GM21723 (cell line): ENCODE measurements around the gene UBE2G1.
"Not testable (repeated sequence)": the region's sequence is repeated elsewhere in the genome, so short reads cannot be mapped to it uniquely, and the experiment has no call there.

Experiments
- ATAC-seq: cut with Tn5 transposase; IDR thresholded peaks from one replicate; pipeline ENCODE4 v1.9.1; 2021; ENCODE audit warnings: mild to moderate bottlenecking, moderate library complexity; ENCODE audit not compliant: unreplicated experiment

UBE2G1 gene, protein sequence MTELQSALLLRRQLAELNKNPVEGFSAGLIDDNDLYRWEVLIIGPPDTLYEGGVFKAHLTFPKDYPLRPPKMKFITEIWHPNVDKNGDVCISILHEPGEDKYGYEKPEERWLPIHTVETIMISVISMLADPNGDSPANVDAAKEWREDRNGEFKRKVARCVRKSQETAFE

DNA sequence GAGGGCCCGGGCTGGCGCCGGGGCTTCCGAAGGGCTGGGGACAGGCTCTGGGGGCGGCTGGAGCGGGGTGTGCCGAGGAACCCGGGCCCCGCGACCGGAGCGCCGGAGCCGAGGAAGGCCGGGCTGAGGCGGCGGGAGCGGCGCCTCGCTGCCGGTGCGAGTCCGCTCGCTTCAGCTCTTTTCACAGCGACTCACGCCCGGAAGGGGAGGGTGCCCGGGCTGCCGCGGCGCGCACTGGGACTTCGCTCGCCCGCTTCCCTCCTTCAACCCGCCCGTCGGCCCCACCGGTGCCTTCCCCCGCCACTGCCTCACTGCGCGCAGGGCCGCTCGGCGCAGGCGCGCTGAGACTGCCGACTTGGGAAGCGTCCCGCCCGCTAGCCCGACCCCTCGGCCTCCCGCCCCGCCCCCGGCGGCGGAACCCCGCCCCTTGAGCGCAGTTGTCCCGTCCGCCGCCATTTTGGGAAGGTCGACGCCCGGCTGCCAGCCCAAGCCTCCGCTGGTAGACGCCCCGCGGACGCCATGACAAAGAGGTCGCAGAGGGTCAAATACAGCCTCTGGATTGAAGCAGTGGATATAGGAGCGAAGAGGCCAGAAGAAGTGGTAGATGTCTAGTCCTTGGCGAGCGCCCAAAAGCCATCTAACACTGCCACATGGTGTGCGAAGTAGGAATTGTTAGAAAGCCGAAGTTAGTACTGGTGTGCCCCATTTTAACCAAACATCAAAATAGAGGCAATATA lies at the start of gene UBE2G1:
Gene UBE2G1 (minus strand): TSS at position 349 of the 737 bp plus-strand sequence. CDS start 359 bp downstream, outside the sequence.
- peak; percentile 65 for ATAC-seq

- no peak for ATAC-seq
Measured at GRCh38 chr17:4412933-4413831, 46.7 kb upstream of the UBE2G1 start.

DNA sequence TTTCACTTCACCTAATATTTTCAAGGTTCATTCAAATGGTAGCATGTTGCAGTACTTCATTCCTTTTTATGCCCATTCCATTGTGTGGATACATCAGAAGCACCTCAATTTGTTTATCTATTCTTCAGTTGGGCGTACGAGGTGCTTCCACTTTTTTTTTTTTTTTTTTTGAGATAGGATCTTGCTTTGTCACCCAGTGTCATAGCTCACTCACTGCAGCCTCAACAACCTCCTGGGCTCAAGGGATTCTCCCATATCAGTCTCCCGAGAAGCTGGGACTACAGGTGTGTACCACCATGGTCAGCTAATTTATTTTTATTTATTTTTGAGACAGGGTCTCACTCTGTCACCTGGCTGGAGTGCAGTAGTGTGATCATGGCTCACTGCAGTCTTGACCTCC lies 44.7 kb upstream of the UBE2G1 start:
- ATAC-seq, result no peak

GRCh38 chr17:4409659-4410058 lies 43.2 kb upstream of the UBE2G1 start:
- no peak for ATAC-seq

DNA sequence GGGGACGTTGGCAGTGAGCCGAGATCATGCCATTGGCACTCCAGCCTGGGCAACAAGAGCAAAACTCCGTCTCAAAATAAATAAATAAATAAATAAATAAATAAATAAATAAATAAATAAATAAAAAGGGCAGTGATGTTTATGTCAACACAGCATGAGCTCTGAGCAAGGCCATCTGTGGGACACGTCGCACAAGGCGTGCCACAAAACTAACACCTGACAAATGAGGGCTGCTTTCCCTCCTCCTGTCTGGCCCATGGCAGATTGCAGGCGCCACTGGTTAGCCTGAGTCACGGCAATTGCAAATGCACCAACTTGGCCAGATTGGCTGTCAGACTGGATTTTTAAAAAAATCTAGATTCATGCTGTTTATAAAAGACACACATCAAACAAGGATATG lies 41.4 kb upstream of the UBE2G1 start:
- ATAC-seq, result no peak

- no peak for ATAC-seq
Measured at GRCh38 chr17:4407216-4407615, 40.7 kb upstream of the UBE2G1 start.

DNA sequence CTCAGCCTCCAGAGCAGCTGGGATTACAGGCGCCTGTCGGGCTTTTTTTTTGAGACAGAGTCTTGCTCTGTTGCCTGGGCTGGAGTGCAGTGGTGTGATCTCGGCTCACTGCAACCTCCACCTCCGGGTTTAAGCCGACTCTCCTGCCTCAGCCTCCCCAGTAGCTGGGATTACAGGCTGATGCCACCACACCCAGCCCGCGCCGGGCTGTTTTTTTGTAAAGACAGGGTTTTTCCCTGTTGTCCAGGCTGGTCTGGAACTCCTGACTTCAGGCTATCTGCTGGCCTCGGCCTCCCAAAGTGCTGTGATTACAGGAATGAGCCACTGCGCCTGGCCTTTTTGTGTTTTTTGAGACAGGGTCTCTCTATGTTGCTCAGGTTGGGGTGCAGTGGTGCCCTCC lies 39.9 kb upstream of the UBE2G1 start:
- no peak for ATAC-seq

DNA sequence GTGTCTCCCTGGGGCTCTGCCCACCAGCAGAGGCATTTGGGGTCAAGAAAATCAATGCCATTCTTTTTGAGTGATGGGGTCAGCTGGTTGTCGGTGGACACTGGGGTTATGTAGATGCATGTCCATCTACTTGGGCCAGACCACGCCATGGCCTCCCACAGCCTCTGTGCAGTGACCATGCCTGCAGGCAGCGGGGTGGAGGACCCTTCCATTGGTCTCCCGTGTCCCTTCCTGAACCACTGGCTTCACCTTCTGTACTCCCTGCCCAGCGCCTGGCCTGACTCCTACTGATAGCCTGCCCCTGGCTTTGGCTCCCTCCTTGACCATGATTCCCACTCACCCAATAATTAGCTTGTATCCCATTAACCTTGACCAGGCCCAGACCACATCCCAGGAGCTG lies 39.2 kb upstream of the UBE2G1 start:
- ATAC-seq, result no peak

DNA sequence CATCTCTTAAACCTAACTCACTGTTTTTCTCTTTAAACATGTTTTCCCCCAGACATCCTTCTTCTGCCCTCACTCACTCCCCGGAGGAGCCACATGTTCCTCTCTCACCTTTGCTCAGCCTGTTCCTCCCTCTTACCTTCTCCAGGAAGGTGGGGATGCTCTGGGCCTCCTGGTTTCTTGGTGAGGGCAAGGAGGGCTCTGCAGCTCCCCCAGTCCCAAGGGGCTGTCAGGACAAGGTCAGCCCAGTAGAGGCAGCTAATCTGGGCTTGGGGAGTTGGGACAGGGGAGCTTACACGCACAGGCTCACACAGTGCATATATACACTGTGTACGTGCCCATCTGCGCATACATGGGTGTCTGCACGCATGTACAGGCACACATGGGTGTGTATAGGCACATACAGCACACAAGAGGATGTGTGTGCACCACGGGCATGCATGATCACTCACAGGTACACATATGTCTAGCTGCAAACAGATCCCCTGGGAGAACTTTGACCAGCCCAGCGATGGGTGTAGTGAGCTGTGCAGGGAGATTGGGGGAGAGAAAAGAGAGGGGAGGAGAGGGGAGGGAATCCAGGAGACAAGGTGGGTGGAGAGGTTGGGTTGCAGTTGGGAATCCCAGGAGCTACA lies 38.7 kb upstream of the UBE2G1 start:
- no peak for ATAC-seq

DNA sequence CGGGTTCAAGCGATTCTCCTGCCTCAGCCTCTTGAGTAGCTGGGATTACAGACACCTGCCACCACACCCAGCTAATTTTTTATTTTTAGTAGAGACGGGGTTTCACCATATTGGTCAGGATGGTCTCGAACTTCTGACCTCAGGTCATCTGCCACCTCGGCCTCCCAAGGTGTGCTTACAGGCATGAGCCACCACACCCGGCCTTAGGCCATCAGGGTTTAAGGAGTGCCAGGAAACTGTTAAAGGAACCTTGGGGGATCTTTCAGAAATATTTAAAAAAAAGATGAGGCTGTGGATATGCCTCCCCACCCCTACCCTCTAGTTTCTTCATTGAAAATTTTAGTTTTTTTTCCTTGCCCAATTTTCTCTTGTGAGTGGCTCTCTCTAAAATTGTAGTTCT lies 31.4 kb upstream of the UBE2G1 start:
- ATAC-seq, result no peak

DNA sequence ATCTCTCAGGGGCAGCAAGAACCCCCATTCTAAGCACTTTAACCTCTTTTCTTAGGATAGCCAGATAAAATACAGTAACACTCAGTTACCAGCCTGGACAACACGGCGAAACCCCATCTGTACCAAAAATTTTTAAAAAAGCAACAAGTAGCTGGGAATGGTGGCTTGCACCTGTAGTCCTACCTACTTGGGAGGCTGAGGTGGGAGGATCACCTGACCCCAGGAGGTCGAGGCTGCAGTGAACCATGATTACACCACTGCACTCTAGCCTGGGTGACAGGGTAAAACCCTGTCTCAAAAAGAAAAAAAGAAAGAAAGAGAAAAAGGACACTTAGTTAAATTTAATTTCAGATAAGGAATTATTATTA lies 28.6 kb upstream of the UBE2G1 start:
- ATAC-seq, result no peak

DNA sequence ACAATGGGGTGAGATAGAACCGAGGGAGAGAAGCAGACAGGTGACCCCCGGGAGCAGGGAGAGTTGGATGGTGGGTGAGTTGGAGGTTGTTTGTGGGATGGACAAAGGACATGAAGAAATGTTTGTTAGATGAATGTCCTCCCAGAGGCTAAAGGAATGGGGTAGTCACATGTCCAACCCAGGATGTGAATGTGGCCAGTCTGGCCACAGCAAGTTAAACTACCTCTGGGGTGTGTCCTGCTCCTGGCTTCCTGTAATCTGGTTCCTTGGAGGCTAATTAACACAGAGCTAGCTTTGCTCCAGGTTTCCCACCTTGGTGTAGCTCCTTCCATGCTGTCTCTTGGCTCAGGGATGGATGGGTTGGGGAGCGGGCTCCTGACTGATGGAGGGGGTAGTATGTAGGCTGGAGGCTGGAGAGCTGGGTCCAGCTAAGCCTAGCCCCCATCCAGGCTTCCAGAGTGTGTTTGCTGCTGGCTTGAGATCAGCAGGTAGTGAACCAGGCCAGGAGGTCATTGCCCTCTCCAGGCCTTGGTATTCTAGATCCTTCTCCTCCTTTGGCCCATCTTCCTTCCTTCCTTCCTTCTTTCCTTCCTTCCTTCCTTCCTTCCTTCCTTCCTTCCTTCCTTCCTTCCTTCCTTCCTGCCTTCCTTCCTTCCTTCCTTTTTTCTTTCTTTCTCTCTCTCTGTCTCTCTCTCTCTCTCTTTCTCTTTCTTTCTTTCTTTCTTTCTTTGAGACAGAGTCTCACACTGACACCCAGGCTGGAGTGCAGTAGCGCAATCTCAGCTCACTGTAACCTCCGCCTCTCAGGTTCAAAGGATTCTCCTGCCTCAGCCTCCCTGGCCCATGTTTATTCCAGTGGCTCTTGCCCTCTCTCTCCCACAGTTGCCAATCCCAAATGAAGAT lies 28.0 kb upstream of the UBE2G1 start:
- ATAC-seq, result no peak

GRCh38 chr17:4393806-4394205 lies 27.3 kb upstream of the UBE2G1 start:
- no peak for ATAC-seq

GRCh38 chr17:4389079-4389478 lies 22.6 kb upstream of the UBE2G1 start:
- ATAC-seq, result no peak

DNA sequence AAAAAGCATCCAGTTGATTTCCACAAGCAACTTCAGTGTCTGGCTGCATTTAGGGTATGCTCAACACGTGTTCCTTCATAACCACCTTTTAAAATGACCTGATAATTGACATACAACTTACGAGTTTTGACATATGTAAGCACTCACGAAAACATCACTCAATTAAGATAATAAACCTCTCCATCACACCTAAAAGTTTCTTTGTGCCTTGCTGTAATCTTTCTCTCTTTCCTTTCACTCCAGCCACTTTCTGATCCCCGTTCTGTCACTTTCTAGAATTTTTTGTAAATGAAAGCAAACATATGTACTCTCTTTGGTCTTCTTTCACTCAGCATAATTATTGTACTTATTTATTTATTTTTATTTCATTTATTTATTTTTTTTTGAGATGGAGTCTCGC lies 20.7 kb upstream of the UBE2G1 start:
- no peak for ATAC-seq

DNA sequence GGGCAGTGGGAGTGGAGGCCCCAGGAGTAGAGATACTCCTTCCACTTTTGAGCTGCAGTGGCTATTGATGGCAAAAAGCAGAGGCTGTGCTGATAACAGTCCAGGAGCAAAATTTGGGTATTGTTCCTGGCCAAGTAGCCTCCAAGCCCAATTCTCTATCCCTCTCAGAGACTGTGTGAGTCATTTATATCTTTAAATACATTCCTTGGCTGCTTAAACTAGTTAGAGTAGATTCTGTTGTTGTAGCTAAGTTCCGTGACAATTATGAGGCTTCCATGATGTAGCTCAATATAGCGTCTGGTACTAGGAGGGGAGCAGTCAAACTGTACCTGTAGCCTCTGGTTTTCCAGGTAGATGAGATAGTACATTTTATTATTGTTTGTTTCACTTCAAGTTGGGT lies 19.9 kb upstream of the UBE2G1 start:
- ATAC-seq, result no peak

DNA sequence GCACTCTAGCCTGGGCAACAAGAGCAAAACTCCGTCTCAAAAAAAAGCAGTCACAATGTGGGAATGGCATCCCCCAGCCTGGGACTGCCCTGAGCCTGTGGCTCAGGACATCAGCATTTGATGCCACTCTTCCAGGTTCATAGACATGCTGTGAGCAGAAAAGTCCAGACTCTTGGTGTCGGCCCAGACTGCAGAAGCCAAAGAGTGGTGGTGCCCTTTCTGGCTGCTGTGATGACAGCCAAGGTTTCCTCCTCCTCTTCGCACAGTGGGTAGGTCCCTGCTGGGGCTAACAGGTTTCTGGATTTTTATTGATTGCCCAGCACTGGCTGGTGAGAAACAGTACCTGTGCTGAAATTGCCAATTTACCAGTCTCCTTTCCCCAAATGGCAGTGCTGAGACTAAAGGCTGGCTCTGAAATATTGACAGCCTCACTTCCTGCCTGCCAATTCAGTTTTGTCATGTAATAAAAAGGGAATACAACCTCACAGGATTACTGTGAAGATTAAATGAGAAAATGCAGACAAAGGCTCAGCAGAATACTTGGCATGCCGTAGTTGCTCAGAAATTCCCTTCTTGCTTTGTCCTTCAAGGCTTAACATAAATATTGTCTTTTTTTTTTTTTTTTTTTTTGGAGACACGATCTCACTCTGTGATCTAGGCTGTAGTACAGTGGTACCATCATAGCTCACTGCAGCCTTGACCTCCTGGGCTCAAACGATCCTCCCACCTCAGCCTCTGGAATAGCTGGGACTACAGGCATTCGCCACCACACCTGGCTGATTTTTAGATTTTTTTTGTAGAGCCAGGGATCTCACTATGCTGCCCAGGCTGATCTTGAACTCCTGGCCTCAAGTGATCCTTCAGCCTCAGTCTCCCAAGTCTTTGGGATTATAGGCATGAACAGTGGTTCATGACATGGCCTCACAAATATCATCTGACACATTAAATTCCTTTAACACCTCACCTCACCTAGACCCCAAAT lies 15.5 kb upstream of the UBE2G1 start:
- ATAC-seq, result no peak

GRCh38 chr17:4378626-4379025 lies 12.2 kb upstream of the UBE2G1 start:
- ATAC-seq, result no peak

- ATAC-seq, result not testable (repeated sequence)
Measured at GRCh38 chr17:4377247-4377646, 10.8 kb upstream of the UBE2G1 start.
